DMS114 treated with DMSO at 0.1 percent for 48 hours (cell line): ENCODE results near the gene CPXM1.

Source experiments
- DNase-seq: peaks from one replicate; lab custom pipeline; 2025; ENCODE audit not compliant: unreplicated experiment; lab: John Stamatoyannopoulos, UW

Gene CPXM1

DNA sequence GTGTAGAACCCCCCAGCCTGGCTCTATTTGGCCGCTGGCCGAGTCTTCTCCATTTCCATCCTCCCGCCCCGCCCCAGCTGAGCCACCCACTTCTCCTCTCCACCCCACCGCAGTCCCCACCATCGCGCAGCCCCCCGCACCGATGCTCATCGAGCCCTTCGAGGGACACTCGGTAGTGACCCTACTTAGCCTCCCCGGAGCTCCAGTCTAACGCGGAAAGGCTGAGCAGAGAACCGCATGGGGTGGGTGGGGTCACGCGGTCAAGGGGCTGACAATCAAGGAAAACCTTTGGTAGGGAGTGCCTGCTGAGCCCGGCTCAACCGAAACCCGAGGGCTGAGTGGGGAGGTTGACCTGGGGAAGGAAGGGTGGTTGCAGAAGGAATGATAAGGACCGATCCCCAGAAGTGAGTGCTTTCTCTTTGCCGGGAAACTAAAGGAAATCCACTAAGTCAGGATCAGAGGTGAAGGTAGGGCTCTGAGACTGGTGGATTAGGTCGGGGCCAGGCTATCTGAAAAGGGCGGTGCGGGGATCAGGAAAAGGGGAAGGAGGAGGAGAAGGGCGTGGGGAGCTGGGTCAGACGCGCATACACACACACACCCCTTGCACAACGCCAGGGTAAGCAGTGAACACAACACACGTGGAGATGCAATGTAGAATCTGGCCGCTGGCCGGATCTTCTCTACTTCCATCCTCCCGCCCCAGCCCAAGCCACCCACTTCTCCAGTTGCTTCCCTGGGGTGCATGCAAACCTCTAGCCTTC lies 49.8 kb downstream of the CPXM1 start:
- DNase-seq: no peak

DNA sequence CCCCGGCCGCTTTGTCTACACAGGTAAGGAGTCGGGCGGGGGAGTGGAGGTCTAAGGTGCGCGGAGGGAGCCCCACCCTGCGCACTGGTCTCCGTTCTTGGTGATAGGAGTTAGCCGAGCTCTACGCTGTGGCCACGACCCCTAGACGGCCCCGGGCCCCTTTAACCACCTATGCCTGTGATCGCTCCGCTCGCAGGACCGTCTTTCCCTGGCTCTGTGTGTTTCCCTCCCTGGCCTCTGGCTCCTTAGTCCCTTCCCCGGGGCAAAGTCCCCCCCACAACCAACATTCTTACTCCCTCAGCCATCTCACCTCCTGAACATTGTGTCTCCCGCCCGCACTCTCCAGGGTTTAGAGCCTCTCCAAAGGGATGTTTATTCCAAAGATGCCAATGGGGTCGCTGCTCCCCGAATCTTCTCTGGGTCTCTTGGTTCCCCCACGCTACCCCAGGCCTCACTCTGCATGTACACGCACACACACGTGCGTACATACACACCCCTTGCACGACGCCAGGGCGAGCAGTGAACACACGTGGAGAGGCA lies 50.4 kb downstream of the CPXM1 start:
- DNase-seq: no peak

DNA sequence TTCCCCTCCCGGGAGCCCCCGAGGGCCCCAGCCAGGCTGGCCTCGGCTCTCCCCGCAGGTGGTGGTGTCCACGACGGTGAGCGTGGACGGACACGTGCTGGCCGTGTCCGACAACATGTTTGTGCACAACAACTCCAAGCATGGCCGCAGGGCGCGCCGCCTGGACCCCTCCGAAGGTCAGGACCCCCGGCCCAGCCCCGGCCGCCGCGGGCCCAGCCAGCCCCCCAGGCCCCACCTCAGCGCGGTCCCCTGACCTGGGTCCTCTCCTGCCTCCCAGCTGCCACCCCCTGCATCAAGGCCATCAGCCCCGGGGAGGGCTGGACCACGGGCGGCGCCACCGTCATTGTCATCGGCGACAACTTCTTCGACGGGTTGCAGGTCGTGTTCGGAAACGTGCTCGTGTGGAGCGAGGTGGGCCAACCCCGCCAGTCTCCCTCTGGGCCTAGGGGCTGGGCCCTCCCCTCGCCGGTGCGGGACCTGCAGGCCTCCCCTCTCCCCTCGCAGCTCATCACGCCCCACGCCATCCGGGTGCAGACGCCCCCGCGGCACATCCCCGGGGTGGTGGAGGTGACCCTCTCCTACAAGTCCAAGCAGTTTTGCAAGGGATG lies 51.0 kb downstream of the CPXM1 start:
- DNase-seq: no peak

DNA sequence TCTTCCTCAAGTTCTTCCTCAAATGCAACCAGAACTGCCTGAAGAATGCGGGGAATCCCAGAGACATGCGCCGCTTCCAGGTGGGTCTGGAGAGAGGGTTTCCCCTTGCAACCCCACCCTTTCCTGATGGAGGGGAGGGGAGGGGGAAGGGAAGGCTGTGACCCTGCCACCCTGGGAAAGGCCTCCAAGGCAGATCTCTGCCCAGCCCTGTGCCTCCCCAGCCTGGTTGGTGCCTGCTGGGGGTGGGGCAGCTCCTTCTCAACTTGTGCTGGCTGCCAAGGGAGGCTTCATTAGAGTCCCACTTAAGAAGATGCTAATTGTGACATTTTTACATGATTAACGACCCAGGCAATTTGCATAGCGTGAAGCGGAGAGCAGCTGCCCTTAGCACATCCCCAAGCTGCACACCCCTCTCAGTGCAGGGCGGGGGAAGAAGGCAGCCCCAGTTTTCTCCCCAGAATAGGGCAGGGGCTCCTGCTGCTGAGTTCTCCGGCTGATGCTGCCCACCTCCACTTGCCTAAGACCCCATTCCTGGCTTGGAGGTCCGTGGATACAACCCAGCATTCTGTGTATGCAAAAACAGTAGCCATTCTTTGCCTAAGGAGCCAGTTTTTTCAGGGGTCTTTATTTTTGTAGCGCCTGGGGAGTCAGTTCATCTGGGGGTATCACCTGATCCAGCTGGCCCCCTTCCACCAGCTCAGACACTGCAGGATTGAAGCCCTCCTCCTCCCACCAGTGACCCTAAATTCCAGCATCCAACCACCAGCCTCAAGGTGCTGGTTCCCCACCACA lies 51.7 kb downstream of the CPXM1 start:
- no peak for DNase-seq

DNA sequence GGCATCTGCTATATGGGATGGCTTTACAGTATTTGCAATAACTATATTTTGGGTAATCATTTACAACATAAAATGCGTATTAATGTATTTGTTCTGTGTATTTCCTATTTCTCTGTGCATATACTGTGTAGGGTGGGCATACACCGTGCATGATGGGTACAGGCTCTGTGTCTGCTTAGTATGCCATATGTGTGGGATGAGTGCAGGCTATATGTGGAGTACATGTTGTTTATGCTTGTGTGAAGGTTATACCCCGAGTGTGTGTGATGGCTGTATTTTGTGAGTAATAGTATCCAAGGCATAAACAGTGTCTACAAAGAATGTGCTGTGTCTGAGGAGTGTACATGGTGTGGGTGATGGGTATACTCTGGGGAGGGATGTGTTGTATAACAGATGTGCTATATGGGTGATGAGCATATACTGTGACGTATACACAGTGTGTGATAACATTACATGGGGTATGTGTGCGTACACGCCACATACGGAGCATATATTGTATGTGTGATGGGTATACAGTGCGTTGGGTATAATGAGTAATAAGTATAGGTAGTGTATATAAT lies 52.7 kb downstream of the CPXM1 start:
- DNase-seq: no peak

DNA sequence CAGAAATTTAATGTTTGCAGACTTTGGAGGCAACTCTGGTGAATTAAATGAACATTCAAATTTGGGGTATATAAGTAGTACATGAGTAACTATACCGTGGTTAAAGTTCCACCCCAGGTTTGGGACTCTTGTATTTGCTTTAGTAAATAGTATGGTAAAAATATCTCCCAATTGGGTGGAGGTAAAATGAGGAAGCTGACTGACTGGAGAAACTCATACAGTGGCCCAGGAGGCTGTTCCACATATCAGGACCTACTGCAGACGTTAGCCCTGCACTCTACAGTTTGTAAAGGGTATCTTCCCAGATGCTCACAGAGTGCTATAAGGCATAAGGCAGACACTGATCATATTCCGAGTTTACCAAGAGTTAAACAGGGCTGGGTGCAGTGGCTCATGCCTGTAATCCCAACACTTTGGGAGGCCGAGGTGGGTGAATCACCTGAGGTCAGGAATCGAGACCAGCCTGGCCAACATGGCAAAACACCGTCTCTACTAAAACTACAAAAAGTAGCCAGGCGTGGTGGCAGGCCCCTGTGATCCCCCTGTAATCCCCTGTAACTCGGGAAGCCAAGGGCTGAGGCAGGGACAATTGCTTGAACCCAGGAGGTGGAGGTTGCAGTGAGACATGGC lies 53.7 kb downstream of the CPXM1 start:
- DNase-seq: no peak

DNA sequence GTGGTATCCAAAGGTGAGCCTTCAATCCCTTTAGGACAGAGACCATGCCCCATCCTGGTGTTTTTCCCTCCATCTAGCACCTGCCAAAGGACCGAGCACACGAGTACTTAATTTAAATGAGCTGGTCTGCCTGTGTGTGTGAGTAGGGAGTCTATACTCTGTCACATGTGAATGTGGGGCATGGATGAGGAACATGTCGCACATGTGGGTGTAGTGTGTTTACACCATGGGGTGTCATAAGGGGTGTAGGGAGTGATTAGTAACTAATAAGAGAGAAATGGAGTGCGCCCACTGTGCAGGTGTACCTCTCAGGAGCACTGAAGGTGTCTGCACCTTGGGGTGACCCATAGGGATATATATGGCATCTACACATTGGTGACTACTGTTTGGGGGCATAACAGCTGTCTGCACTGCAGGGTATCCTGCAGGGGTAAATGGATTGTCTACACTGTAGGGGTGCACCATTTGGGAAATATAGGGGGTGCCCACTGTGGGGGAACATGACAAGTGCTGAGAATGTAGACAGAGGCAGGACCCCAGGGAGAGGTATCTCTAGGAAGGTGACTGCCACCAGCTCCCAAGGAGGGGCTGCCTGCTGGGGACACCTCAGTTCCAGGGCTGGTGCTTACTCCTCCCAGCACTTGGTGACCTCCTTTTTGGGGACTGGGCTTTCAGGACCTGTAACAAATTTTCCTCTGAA lies 54.3 kb downstream of the CPXM1 start:
- no peak for DNase-seq

DNA sequence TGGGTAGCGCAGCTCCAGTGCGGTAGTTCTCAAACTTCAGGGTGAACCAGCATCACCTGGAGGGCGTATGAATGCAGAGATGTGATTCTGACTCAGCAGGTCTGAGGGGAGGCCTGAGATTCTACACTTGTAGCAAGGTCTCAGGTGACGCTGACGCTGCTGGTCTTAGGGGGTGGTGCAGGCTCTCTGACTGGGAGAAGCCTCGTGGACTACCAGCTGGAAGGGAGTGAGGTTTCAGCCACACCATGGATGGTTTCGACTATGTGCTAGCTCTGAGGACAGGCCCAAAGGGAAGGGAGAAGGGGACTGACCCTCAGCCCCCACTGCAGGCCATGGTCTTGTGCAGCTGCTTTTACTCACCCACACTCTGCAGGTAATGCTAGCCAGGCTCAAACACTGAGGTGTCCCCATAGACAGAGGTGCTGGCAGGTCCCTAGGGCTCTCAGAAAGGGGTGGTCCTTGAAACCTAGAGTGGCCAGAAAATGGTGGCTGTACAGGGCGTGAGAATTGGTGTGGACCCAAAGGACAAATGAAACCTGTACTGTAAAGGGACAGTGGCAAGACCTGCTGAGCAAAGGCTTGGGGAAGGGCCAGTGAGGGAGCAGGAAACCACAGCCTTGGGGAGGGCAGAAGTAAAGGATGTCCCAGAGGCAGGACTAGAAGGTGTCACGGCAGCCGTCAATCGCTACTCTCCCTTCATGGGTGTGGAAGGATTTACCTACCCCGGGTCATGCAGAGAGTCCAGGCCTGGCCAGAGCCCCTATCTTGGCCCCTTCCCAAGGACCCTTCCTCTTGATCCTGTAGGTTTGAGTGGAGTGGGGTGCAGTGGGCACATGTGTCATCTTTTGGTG lies 55.1 kb downstream of the CPXM1 start:
- DNase-seq: no peak
